Measurements from ENCODE around the gene MARCKSL1. TPM values are rescaled to one million over a fixed set of nuclear protein-coding genes. Genes with fewer than 3 reads are reported as not detected.

MARCKSL1 gene
- total and polyA plus RNA-seq, 10 donors: 25.7 to 120 (median 65.3) TPM

DNA sequence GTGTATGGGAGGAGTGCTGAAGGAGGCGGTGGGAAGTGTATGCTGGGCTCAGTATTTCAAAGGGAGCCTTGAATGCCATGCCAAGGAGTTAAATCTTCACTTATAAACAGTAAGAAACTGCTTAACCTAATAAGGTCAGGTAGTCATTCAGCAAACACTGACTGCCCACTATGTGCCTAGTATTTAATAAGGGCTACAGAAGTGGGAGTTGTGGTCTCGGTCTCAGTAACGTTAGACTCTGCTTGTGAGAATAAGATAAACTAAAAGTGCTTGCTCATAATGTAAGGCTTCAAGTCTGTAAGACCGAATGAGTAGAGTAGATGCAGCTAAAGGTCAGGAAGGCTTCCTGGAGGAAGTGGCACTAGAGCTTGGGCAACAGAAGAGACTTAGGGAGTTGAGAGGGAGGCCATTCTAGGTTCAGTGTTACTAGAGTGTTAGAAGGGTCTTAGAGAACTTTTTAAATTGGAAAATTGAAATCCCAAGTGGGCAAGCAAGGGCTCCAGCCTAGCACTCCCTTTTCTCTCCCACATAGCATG is 6.0 kb downstream of the MARCKSL1 start:
- H3K27me3 ChIP-seq (replicated peaks in 1 of 7): peaks cover 0 to 2% (median 0%) of the 10 kb centered on the region in 7 donors
- H3K4me1 ChIP-seq: peaks cover 12 to 30% (median 18%) of the 10 kb centered on the region in 6 donors
- DNase-seq: no peak
- WGBS, 5 donors: 78 to 86% (median 83%) methylated on average over 4 of the region's 4 CpGs
- peaks cover 3 to 96% (median 80%) of the 10 kb centered on the region in 6 donors for H3K36me3 ChIP-seq
- H3K27ac ChIP-seq: peak overlapping the region in 1 of 8 donors; percentile 11
- intact Hi-C loops (cut with DNase I; ENCODE audit: low total_unique reads): no loop called here
- H3K9me3 ChIP-seq: no peaks in the 10 kb centered on the region
- no peak overlapping the region for H3K4me3 ChIP-seq
- TF ChIP-seq, protein P1, sequence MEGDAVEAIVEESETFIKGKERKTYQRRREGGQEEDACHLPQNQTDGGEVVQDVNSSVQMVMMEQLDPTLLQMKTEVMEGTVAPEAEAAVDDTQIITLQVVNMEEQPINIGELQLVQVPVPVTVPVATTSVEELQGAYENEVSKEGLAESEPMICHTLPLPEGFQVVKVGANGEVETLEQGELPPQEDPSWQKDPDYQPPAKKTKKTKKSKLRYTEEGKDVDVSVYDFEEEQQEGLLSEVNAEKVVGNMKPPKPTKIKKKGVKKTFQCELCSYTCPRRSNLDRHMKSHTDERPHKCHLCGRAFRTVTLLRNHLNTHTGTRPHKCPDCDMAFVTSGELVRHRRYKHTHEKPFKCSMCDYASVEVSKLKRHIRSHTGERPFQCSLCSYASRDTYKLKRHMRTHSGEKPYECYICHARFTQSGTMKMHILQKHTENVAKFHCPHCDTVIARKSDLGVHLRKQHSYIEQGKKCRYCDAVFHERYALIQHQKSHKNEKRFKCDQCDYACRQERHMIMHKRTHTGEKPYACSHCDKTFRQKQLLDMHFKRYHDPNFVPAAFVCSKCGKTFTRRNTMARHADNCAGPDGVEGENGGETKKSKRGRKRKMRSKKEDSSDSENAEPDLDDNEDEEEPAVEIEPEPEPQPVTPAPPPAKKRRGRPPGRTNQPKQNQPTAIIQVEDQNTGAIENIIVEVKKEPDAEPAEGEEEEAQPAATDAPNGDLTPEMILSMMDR (IDR thresholded peaks at IDR 0.05 in 8 of 11, conservative IDR thresholded peaks at IDR 0.05 in 3 of 11): no peak
- no peak for TF ChIP-seq POLR2A (IDR thresholded peaks at IDR 0.05)
- no peak for TF ChIP-seq POLR2AphosphoS5 (IDR thresholded peaks at IDR 0.05)

GRCh38 chr1:32327204-32327603 is 8.8 kb downstream of the MARCKSL1 start:
- no peak overlapping the region for H3K4me3 ChIP-seq
- no peak overlapping the region for H3K27ac ChIP-seq
- no peak for TF ChIP-seq POLR2AphosphoS5 (IDR thresholded peaks at IDR 0.05)
- WGBS, 5 donors: 91 to 97% (median 96%) methylated on average over 3 to 11 of the region's 11 CpGs
- no peaks in the 10 kb centered on the region for H3K9me3 ChIP-seq
- H3K36me3 ChIP-seq: peaks cover 3 to 100% (median 80%) of the 10 kb centered on the region in 6 donors
- no peak for DNase-seq
- peaks cover 5 to 25% (median 13%) of the 10 kb centered on the region in 6 donors for H3K4me1 ChIP-seq
- intact Hi-C loops (cut with DNase I; ENCODE audit: low total_unique reads): no loop called here
- H3K27me3 ChIP-seq (replicated peaks in 1 of 7): no peaks in the 10 kb centered on the region

GRCh38 chr1:32321712-32322291 is 14.2 kb downstream of the MARCKSL1 start:
- H3K4me1 ChIP-seq: peaks cover 12 to 77% (median 53%) of the 10 kb centered on the region in 6 donors
- TF ChIP-seq, protein P1 (IDR thresholded peaks at IDR 0.05 in 8 of 11, conservative IDR thresholded peaks at IDR 0.05 in 3 of 11): no peak
- TF ChIP-seq POLR2A (IDR thresholded peaks at IDR 0.05): no peak
- TF ChIP-seq POLR2AphosphoS5 (IDR thresholded peaks at IDR 0.05): no peak
- WGBS, 5 donors: 41 to 52% (median 47%) methylated on average over 4 to 5 of the region's 5 CpGs
- no peaks in the 10 kb centered on the region for H3K27me3 ChIP-seq (replicated peaks in 1 of 7)
- no peaks in the 10 kb centered on the region for H3K9me3 ChIP-seq
- DNase-seq: no peak
- intact Hi-C loops (cut with DNase I; ENCODE audit: low total_unique reads): no loop called here
- peak overlapping the region in 1 of 8 donors; percentile 38 for H3K4me3 ChIP-seq
- peaks cover 0 to 95% (median 42%) of the 10 kb centered on the region in 6 donors for H3K36me3 ChIP-seq
- H3K27ac ChIP-seq: peak overlapping the region in 6 of 8 donors; percentile 27 to 82 (median 68)

GRCh38 chr1:32318127-32318869 is 17.7 kb downstream of the MARCKSL1 start:
- Histone ChIP-seq H3K27me3 (replicated peaks in 1 of 7) (no peaks in the 10 kb centered on the region), H3K27ac (peak overlapping the region in 2 of 8 donors; percentile 58 to 76), H3K4me3 (no peak overlapping the region), H3K4me1 (peaks cover 12 to 92% (median 69%) of the 10 kb centered on the region in 6 donors), H3K9me3 (no peaks in the 10 kb centered on the region), H3K36me3 (peaks cover 0 to 77% (median 14%) of the 10 kb centered on the region in 6 donors)
- TF ChIP-seq POLR2A (IDR thresholded peaks at IDR 0.05): no peak
- TF ChIP-seq, protein P1 (IDR thresholded peaks at IDR 0.05 in 8 of 11, conservative IDR thresholded peaks at IDR 0.05 in 3 of 11): no peak
- no peak for TF ChIP-seq POLR2AphosphoS5 (IDR thresholded peaks at IDR 0.05)
- 94 to 97% (median 94%) methylated on average over 10 of the region's 10 CpGs for WGBS, 5 donors
- intact Hi-C loops (cut with DNase I; ENCODE audit: low total_unique reads): no loop called here
- no peak for DNase-seq
